HG03045 (cell line): ENCODE results near the gene SYTL1.

Source experiments
- ATAC-seq: cut with Tn5 transposase; IDR thresholded peaks from one replicate; pipeline ENCODE4 v1.9.1; 2021; ENCODE audit warnings: mild to moderate bottlenecking, moderate library complexity; ENCODE audit not compliant: unreplicated experiment

The SYTL1 gene

DNA sequence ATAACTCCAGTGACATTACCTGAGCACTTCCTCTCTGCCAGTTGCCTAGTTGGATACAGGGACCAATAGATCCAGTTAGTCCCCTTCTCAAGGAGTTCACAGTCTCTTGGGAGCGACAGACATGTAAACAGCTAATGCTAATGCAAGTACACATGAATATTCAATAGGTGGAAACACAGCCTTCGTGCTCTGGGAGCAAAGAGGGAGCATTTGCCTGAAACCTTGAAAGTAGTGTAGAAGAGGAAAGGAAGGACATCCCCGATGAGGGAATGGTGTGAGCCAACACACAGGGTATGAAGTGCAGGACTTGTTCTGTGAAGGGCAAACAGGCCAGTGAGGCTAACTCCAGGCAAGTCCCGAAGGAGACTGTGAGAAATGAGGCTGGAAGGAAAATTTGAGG, 23.7 kb upstream of the SYTL1 start:
- no peak for ATAC-seq

DNA sequence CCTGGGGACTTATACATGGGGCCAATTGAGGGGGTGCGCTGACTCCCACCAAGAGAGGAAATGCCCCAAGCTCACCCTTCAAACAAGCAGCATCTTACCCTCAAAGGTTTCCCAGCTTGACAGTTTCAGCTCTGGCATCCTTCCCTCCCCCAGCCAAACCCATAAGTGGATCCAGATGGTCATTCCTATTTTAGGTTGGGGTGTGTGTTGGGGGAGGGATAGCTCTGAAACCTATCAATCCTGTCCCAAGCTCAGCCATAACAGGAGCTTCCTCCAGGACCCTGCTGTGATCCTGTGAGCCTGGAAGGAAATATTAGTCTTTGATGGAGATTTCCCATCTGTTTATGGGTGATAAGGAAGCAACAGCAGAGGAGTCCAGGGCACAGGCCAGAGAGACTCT, 23.2 kb upstream of the SYTL1 start:
- no peak for ATAC-seq

DNA sequence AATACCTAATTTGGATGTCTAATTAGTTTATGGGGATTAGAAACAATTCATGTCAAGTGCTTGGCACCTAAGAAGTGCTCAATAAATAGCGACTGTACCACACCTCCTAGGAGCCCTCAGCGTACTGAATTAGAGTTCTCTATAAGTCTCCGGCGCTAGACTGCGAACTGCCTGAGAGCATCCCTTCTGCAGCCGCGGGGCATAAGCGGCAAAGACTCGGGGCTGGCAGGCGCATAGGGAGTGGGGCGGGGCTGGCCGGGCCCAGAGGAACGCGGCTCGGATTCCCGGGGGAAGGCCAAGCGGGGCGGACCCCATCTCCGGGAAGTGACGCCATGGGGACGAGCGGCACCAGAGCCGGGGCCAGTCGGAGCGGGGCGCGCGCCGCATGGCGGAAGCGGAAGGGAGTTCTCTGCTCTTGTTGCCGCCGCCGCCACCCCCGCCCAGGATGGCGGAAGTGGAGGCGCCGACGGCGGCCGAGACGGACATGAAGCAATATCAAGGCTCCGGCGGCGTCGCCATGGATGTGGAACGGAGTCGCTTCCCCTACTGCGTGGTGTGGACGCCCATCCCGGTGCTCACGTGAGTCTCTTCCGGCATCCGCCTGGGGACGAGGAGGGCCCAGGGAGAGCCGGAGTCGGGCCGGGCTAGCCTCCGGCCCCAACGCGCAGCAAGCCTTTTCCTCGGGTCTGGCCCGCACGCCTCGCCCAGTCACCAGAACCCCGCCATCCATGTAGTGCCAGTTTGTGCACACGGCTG, 19.8 kb upstream of the SYTL1 start, which contains the start of gene TMEM222:
Gene TMEM222 (plus strand): TSS at position 351 of the 756 bp plus-strand sequence. CDS start 35 bp downstream, at position 386.
- ATAC-seq = peak; percentile 93

DNA sequence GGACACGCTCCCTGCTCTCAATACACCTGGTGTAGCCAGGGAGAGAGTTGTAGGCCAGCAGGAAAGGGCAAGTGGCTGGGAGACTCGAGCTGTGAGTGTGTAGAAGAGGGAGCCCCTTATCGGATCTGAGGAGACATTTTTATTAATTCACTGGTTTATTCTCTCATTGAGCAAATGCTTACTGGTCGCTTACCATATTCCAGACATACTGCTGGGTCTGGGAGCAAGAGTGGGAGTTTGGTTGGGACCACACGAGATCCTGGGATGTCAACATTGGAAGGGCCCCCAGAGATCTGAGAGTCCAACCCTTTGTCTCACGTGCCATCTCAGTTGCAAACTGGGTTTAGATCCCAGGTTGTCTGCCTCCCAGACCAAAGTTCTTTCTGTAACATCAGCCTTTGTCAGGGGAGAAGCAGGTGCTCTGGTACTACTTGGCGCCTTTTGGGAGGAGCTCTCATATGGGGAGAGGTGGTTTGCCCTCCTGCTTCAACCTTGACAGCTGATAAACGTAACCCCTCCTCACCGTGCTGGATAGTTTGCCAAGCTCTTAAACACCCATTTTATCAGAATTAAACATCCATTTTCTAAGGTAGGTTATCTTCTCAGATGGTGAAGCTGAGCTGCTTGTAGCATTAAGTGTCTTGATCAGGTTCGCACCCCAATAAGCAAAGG, 19.1 kb upstream of the SYTL1 start:
- ATAC-seq = no peak

DNA sequence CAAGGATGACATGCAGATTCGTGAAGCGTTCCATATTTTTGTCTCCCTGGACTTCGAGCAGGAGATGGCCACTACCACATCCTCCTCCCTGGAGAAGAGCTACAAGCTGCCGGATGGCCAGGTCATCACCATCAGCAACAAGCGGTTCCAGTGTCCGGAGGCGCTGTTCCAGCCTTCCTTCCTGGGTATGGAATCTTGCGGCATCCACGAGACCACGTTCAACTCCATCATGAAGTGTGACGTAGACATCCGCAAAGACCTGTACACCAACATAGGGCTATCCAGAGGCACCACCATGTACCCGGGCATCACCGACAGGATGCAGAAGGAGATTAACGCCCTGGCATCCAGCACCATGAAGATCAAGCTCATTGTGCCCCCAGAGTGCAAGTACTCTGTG, 16.5 kb upstream of the SYTL1 start:
- no peak for ATAC-seq

DNA sequence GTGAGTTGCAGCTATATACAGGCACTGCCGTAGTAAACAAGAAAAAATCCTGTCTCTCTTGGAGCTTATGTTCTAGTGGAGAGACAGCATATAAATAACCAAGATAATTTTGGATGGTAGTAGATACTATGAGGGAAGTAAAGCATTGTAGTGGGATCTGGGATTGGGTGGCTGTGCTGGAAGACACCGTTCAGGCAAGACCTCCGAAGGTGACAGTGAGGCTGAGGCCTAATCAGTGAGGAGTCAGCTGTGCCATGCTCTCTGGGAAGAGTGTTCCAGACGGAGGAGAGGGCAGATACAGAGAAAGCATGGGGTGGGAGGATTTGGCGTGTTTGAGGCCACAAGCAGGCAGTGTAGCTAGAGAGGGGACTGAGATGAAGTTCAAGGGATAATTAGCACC, 13.9 kb upstream of the SYTL1 start:
- ATAC-seq = no peak

DNA sequence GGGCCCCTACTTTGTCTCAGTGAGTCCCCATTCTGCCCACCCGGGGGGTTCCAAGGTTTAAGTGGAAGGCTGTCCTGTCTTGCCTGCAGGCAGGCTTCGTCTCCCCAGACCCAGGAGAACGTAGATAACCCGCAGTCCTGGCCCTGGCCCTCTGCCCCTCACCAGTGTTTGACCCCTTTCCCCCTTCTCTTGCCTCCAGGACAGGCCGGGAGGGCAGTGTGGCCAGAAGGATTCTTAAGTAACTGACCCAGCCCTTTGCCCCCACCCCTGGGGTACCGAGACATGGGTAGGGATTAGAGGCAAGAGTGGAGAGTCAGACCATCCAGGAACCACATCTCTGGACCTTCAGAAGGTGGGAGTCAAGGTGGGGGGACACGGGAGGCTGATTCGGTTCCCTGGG, 11.0 kb upstream of the SYTL1 start:
- no peak for ATAC-seq

DNA sequence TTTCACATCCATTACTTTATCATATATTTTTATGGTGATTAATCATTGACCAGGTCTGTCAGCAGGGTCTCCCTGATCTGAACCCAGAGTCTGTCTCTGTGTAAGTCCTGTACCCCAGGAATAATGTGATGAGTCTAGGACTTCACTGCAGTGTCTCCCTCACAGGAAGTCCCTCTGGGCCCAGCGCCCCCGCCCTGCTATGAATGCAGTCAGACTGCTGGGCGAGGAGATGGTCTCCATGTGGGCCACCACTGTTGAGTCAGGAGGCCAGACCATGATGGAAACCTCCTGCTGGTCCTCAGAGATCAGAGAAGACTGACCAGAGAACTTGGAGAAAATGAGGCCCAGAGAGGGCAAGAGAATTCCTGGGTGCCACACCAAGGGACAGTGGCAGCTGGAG, 10.4 kb upstream of the SYTL1 start:
- ATAC-seq = no peak

GRCh38 chr1:27331922-27332321, 9.9 kb upstream of the SYTL1 start:
- ATAC-seq = no peak

GRCh38 chr1:27332536-27333281, 9.1 kb upstream of the SYTL1 start:
- ATAC-seq = no peak

GRCh38 chr1:27333717-27334279, 8.0 kb upstream of the SYTL1 start:
- no peak for ATAC-seq

DNA sequence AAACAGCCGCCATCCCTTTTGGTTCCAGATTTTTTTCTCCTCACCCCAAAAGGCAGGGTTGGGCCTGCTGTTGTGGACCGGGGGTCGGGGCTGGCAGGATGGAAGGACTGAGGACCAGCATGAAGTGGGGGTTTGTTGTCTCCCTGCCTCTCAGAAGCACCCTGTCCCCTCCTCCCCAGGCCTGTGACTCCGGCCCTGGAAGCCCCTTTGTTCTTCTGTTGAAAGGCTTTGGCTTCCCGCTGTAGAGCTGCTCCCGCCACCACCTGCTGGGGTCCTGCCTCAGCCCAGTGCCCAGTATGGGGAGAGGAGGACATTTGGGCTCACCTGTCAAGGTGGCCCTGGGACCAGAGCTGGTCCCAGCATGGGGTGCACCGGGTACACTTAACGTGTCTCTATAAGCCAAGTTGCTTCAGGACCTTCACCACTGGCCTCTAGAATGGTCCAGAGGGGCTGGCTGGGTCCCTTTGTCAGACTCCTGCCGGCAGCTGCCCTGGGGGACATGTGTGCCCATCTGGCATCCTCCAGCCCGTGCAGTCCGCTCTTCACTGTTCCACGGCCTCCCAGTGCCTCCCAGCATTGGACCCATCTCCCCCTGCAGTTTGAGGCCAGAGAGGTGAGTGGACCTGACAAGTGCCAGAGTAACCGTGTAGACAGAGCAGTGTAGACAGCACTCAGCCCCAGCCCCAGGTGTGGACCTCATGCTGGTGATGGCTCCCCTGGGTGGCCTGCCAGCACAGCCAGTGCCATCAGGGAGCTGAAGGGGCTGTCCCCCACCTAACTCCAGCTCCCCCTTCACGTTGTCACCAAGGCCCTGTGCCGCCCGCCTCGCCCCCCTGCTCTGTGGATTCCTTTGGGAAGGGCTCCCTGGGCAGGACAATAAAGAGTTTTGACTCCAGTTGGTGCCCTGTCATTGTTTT, 6.1 kb upstream of the SYTL1 start:
- no peak for ATAC-seq

DNA sequence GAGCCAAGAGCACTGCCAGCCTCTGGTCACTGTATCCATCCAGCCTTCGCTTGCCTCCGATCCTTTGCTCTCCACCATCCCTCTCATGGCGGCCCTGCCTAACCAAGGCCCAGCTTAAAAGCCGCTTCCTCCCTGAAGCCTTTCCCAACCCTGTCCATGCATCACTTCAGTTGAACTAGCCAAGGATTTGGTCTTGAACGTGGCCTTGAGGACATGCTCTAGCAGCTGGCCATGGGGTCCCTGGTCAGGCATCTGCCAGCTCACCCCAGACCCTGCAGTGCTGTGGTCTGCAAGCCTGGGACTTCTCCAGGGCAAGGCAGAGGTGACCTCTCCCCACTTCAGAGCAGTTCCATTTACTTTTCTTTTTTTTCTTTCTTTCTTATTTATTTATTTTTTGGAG, 5.1 kb upstream of the SYTL1 start:
- ATAC-seq = no peak

DNA sequence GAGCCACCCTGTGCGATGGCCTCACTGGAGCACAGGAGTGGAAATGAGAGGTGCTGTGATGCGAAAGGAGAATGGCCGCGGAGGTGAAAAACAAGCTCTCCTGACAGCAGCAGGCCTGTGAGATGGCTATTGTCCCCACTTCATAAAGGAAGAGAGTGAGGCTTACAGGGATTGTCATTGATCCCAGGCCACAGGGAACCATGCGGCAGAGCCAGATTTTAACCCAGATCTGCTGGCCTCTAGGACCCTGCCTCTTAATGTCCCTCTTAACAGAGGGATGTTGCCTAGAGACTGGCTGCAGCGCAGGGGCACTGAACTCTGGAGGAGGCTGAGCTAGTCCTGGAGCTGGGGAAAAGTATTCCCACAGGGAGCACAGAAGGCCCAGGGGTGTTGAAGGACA, 3.1 kb upstream of the SYTL1 start:
- ATAC-seq = no peak

DNA sequence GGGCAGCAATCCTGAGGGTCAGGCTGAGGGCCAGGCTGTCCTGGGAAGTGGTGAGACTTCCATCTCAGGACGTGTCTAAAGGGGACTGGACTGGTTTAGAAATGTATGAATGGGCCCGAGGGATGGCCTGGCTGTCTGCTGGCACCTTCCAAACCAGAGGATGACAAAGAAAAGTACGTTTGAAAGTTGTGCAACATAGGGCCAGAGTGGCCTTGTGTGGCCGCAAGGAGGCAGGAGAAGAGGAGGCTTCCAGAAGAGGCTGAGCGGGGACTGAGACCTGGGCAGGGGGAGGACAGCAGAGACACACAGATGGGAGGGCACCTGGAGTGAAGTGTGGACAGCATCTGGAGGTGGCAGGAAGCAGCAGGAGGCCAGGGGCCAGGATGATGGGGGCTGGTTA, 2.6 kb upstream of the SYTL1 start:
- ATAC-seq = no peak

GRCh38 chr1:27342391-27342777, 562 bp downstream of the SYTL1 start:
- ATAC-seq = no peak

DNA sequence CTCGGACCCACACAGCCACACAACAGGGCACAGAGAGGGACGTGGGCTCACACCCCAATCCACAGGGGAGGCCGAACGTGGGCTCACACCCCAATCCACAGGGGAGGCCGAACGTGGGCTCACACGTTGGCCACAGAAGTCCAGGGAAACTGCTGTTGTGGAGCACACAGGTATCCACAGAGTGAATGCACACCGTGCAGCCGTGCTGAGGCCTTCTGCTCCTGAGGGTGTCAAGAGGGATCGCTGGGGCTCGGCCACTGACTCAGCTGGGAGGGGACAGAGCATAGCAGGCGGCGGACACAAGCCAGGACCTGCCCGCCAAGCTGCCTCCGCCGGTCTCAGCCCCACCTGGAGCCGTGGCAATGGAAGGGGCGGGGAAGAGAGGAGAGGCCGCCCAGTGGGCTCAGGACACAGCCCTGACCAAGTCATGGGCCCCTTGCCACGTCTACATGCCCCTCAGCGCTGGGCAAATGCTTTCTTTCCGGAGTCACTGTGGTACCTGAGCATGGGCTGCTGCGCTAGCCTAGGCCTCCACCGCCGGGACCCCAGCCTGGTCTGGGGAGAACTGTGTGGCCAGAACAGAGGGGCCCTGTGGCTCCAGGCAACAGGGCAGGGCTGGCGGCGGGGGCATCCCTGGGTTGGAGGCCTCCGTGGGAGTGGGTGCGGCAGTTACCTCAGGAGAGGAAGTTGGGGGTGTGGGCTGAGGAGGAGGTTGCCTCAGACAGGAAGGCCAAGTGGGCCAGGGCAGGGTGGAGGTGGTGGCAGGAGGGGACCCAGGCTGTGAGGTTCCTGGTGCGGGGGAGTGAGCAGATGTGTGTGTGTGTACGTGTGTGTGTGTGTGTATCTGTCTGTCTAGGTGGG, 1.2 kb downstream of the SYTL1 start:
- no peak for ATAC-seq

DNA sequence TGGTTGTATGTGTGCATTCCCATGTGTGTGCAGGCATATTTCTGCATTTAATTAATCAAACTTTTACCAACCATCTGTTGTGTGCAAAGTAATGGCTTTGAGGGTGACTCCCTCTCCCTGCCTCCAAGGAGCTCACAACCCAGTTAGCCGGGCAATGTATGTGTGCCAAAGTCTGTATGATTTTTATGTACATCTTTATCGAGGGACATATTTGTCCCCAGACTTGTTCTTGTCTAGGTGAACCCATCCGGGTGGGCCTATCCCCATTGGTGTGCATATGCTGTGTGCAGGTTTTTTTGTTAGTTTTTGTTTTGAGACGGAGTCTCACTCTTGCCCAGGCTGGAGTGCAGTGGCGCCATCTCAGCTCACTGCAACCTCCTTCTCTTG, 1.8 kb downstream of the SYTL1 start:
- ATAC-seq = no peak

DNA sequence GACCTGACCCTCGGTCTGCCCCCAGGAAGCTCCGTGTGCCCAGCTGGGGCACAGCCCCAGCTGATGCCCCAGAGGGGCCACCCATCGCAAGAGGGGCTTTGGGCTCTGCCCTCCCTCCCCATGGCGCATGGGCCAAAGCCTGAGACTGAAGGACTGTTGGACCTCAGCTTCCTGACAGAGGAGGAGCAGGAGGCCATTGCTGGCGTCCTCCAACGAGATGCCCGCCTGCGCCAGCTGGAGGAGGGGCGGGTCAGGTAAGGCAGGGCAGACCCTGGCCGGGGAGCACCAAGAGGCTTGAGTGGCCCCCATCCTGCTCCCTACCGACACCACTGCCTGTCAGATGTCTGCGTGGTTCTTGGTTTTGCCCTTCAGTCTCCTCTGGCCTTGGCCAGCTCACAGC, 3.5 kb downstream of the SYTL1 start:
- ATAC-seq = no peak

DNA sequence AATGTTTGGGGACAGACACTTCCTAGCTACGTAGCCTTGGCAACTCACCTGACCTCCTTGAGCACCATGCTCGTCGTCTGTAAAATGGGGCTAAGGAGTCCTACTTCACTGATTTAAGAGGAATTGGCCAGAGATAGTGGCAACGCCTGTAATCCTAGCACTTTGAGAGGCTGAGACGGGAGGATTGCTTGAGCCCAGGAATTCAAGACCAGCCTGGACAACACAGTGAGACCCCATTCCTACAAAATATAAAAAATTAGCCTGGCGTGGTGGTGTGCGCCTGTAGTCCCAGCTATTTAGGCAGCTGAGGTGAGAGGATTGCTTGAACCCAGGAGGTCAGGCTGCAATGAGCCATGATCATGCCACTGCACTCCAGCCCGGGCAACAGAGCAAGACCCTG, 4.5 kb downstream of the SYTL1 start:
- no peak for ATAC-seq
